PC-3 (cell line): ENCODE results near the gene EIF4G3. TPM values are rescaled to one million over a fixed set of nuclear protein-coding genes. Genes with fewer than 3 reads are reported as not detected.

Experiments
- ATAC-seq: fragments of 200-7000 bp; cut with Tn5 transposase; 2 replicates; pipeline ENCODE4 v1.9.1; 2020; ENCODE audit warnings: mild to moderate bottlenecking, moderate library complexity
- BruUV-seq: library from RNA; stranded (reverse); fragments of 400-500 nt; replicated peaks from 2 replicates; lab custom pipeline; 2021; lab: Mats Ljungman, UMichigan
- CTCF ChIA-PET: fragments of 300-600 bp; sonication (Branson Sonifier 250); formaldehyde crosslinking; loops from one replicate; lab custom pipeline; 2022; ENCODE audit warnings: antibody characterized with exemption; lab: Charles Lee
- POLR2A ChIA-PET: fragments of 300-600 bp; sonication (Branson Sonifier 250); formaldehyde crosslinking; loops from one replicate; lab custom pipeline; 2022; ENCODE audit warnings: antibody characterized with exemption; ENCODE audit not compliant: unreplicated experiment; lab: Charles Lee
- DNase-seq: peaks from one replicate; pipeline ENCODE4 v3.0.0-alpha.2; 2015
- H2AFZ ChIP-seq: fragments of 300-600 bp; sonication (generic); 2 replicates; pipeline ENCODE4 v1.6.0; 2016; ENCODE audit warnings: antibody characterized with exemption, low read length
- H3F3A ChIP-seq: fragments of 300-600 bp; sonication (generic); one replicate; pipeline ENCODE4 v1.6.0; 2017; ENCODE audit warnings: antibody characterized with exemption, low read length, control low read depth, mild to moderate bottlenecking; ENCODE audit not compliant: unreplicated experiment
- H3K27ac ChIP-seq: fragments of 300-600 bp; sonication (generic); 2 replicates; pipeline ENCODE4 v1.5.1; 2016; ENCODE audit warnings: mild to moderate bottlenecking, low read length
- H3K27me3 ChIP-seq: fragments of 300-600 bp; sonication (generic); 2 replicates; pipeline ENCODE4 v1.6.1; 2016; ENCODE audit warnings: low read length, mixed read lengths
- H3K36me3 ChIP-seq: fragments of 300-600 bp; sonication (generic); 2 replicates; pipeline ENCODE4 v1.6.1; 2016; ENCODE audit warnings: low read depth, mixed run types, low read length, mixed read lengths
- H3K4me1 ChIP-seq: fragments of 300-600 bp; sonication (generic); 2 replicates; pipeline ENCODE4 v1.5.1; 2016; ENCODE audit warnings: low read length; ENCODE audit not compliant: insufficient read depth
- H3K4me2 ChIP-seq: fragments of 300-600 bp; sonication (generic); 2 replicates; pipeline ENCODE4 v1.6.0; 2016; ENCODE audit warnings: low read length
- H3K4me3 ChIP-seq: fragments of 300-600 bp; sonication (generic); 2 replicates; pipeline ENCODE4 v1.5.1; 2016; ENCODE audit warnings: mild to moderate bottlenecking, low read length, mixed read lengths
- H3K79me2 ChIP-seq: fragments of 300-600 bp; sonication (generic); 2 replicates; pipeline ENCODE4 v1.6.1; 2017; ENCODE audit warnings: low read length, mixed read lengths
- H3K9ac ChIP-seq: fragments of 300-600 bp; sonication (generic); 2 replicates; pipeline ENCODE4 v1.6.0; 2016; ENCODE audit warnings: mild to moderate bottlenecking, low read length
- H3K9me2 ChIP-seq: fragments of 300-600 bp; sonication (generic); replicated peaks from 2 replicates; pipeline ENCODE4 v1.6.1; 2016; ENCODE audit warnings: mixed run types, low read length, mixed read lengths
- H3K9me3 ChIP-seq: fragments of 300-600 bp; sonication (generic); 2 replicates; pipeline ENCODE4 v1.6.1; 2016; ENCODE audit warnings: low read length, mixed read lengths
- H4K20me1 ChIP-seq: fragments of 300-600 bp; sonication (generic); 2 replicates; pipeline ENCODE4 v1.6.1; 2016; ENCODE audit warnings: low read length, mixed read lengths
- EZH2 ChIP-seq: fragments of 300-600 bp; sonication (generic); IDR thresholded peaks from one replicate; pipeline ENCODE4 v1.6.1; 2017; ENCODE audit warnings: antibody characterized with exemption, mild to moderate bottlenecking, low read length; ENCODE audit not compliant: unreplicated experiment
- EZH2phosphoT487 ChIP-seq: fragments of 300-600 bp; sonication (generic); IDR thresholded peaks from 2 replicates; pipeline ENCODE4 v1.6.1; 2018; ENCODE audit warnings: mild to moderate bottlenecking, antibody characterized with exemption, low read length, borderline replicate concordance
- intact Hi-C: fragments of 100-400 bp; cut with micrococcal nuclease; formaldehyde crosslinking; loops from 2 replicates; pipeline ENCODE4 v1.9.0; 2023
- total RNA-seq: library from RNA; depleted of rRNA; stranded (reverse); fragments of >200 nt; gene quantifications from 2 replicates; pipeline ENCODE4 v1.2.3, GENCODE V29; 2014
- TF ChIP-seq, protein P1 (sequence below): fragments of 300-600 bp; sonication (generic); conservative IDR thresholded peaks from 2 replicates; pipeline ENCODE4 v1.5.1; 2017; ENCODE audit warnings: antibody characterized with exemption, low read depth, mild to moderate bottlenecking, low read length

EIF4G3 gene
- total RNA-seq, 1 experiment from 2014 or later = 16.9 TPM

DNA sequence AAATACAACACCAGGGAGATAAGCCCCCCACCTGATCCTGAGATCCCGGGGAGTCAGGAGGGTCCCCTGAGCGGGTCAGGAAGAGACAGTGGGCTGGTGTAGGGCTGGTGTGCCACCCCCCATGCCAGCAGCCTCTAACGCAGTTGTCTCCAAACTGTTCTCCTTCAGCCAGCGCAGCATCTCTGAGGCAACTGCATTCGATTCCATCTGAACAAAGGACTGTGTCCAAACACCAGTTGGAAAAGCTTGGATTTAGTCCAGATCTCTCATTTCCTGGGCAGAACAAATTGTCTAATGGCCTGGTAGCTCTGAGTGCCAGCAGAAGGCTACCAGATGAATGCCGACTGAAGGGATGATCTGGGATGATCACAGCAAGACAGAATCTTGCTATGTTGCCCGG lies 44.1 kb upstream of the EIF4G3 start:
- no peaks in the 10 kb centered on the region for H3K4me1 ChIP-seq
- no peaks in the 10 kb centered on the region for H3K27me3 ChIP-seq
- BruUV-seq = no TSS peak
- intact Hi-C loops = no loop called here
- ChIA-PET CTCF (no interaction called here), POLR2A (no interaction called here)
- DNase-seq = no peak
- H2AFZ ChIP-seq = no peak overlapping the region
- H3F3A ChIP-seq = no peaks in the 10 kb centered on the region
- peaks cover 17% of the 10 kb centered on the region for H3K36me3 ChIP-seq
- H3K9me3 ChIP-seq = no peaks in the 10 kb centered on the region
- H3K4me3 ChIP-seq = no peak overlapping the region
- no peak for ATAC-seq
- no peaks in the 10 kb centered on the region for H3K9me2 ChIP-seq
- H3K79me2 ChIP-seq = no peaks in the 10 kb centered on the region
- no peak for TF ChIP-seq EZH2phosphoT487
- TF ChIP-seq, protein P1, sequence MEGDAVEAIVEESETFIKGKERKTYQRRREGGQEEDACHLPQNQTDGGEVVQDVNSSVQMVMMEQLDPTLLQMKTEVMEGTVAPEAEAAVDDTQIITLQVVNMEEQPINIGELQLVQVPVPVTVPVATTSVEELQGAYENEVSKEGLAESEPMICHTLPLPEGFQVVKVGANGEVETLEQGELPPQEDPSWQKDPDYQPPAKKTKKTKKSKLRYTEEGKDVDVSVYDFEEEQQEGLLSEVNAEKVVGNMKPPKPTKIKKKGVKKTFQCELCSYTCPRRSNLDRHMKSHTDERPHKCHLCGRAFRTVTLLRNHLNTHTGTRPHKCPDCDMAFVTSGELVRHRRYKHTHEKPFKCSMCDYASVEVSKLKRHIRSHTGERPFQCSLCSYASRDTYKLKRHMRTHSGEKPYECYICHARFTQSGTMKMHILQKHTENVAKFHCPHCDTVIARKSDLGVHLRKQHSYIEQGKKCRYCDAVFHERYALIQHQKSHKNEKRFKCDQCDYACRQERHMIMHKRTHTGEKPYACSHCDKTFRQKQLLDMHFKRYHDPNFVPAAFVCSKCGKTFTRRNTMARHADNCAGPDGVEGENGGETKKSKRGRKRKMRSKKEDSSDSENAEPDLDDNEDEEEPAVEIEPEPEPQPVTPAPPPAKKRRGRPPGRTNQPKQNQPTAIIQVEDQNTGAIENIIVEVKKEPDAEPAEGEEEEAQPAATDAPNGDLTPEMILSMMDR = no peak
- no peak for TF ChIP-seq EZH2
- no peaks in the 10 kb centered on the region for H4K20me1 ChIP-seq
- H3K27ac ChIP-seq = no peak overlapping the region
- no peak overlapping the region for H3K9ac ChIP-seq
- H3K4me2 ChIP-seq = no peak overlapping the region

DNA sequence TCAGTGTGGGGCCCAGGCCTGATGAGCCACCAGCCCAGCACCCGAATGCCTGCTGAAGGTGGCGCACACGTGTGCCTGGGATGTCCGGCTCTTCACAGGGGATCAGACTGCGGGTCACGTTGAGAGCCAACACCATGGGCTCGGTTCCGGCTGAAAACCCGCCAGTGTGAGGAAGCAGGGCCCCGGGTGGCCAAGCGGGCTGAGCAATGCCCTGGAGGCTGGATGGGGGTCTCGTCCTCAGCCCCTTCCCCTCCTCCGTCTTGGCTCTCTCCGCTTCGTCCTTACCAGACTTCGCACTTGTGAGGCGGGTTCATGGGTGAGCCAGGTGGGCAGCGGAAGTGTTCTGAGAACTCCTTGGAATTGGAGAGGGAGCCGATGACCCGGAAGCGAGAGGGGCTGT lies 43.0 kb upstream of the EIF4G3 start:
- H3K27ac ChIP-seq = no peak overlapping the region
- no peak overlapping the region for H2AFZ ChIP-seq
- H3K9me2 ChIP-seq = no peaks in the 10 kb centered on the region
- H3K9ac ChIP-seq = no peak overlapping the region
- H3F3A ChIP-seq = no peaks in the 10 kb centered on the region
- no peaks in the 10 kb centered on the region for H3K27me3 ChIP-seq
- H4K20me1 ChIP-seq = no peaks in the 10 kb centered on the region
- no peak overlapping the region for H3K4me2 ChIP-seq
- H3K9me3 ChIP-seq = no peaks in the 10 kb centered on the region
- no peak for DNase-seq
- H3K4me3 ChIP-seq = no peak overlapping the region
- no peaks in the 10 kb centered on the region for H3K79me2 ChIP-seq
- TF ChIP-seq EZH2phosphoT487 (no peak), EZH2 (no peak)
- TF ChIP-seq, protein P1 = no peak
- ChIA-PET CTCF (no interaction called here), POLR2A (no interaction called here)
- no peak for ATAC-seq
- intact Hi-C loops = no loop called here
- H3K36me3 ChIP-seq = peaks cover 17% of the 10 kb centered on the region
- BruUV-seq = no TSS peak
- no peaks in the 10 kb centered on the region for H3K4me1 ChIP-seq

DNA sequence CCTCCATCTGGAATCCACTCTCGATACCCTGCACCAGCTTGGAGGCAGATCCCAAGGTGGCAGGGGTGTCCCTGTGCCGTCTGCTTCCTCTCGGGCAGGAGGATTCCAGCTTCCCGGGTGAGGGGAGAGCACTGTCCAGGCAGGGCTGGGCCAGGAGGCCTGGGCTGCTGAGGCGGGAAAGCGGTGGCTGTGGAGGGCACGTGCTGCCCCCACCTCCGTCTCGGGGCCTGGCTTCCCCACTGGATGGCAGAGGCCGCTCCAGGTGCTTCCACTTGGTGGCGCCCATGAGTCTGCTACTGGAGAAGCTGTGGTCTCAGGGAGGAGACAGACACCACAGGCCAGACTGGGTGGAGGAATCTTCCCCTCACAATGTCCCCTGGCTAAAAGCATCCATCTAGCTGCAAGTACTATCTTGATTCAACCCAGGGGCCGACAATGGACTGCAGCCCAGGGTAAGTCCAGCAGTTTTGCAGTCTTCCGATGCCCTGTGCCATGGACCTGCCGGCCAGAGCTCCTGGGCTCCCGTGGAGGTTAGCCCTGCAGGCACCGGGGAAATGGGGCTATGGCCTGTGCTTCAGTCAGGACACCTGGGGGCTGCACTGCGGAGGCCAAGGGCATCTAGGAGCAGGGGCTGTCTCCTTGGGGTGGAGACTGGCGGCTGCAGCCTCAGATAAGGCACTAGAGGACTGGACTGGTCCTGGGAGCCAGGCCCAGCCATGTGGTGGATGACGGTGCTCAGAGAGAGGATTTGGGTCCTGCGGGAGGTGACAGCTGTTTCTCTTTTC lies 41.3 kb upstream of the EIF4G3 start:
- Histone ChIP-seq H3K4me1 (no peaks in the 10 kb centered on the region), H3K27ac (no peak overlapping the region), H2AFZ (no peak overlapping the region), H3K79me2 (no peaks in the 10 kb centered on the region), H3K9me2 (no peaks in the 10 kb centered on the region), H4K20me1 (no peaks in the 10 kb centered on the region), H3K9me3 (no peaks in the 10 kb centered on the region), H3F3A (no peaks in the 10 kb centered on the region), H3K36me3 (peaks cover 10% of the 10 kb centered on the region), H3K4me3 (no peak overlapping the region), H3K9ac (no peak overlapping the region), H3K27me3 (no peaks in the 10 kb centered on the region), H3K4me2 (no peak overlapping the region)
- ATAC-seq = peak; percentile 33
- ChIA-PET CTCF (interaction anchor here (0.5 to 1.0 kb wide), 3 partner anchors 127 to 181 kb away, joined by 3 to 4 read pairs (median 3); no protein-coding TSS in a partner anchor), POLR2A (no interaction called here)
- no peak for TF ChIP-seq EZH2phosphoT487
- TF ChIP-seq, protein P1 = peak; percentile 64
- no TSS peak for BruUV-seq
- peak; percentile 40 for DNase-seq
- intact Hi-C loops = no loop called here
